TTC549 (cell line): ENCODE data around the gene MUTYH.

Source experiments
- FAIRE-seq: peaks from 2 replicates; lab custom pipeline; 2012; peaks lifted over from hg19 to GRCh38; lab: Jason Lieb, UNC

Gene MUTYH

DNA sequence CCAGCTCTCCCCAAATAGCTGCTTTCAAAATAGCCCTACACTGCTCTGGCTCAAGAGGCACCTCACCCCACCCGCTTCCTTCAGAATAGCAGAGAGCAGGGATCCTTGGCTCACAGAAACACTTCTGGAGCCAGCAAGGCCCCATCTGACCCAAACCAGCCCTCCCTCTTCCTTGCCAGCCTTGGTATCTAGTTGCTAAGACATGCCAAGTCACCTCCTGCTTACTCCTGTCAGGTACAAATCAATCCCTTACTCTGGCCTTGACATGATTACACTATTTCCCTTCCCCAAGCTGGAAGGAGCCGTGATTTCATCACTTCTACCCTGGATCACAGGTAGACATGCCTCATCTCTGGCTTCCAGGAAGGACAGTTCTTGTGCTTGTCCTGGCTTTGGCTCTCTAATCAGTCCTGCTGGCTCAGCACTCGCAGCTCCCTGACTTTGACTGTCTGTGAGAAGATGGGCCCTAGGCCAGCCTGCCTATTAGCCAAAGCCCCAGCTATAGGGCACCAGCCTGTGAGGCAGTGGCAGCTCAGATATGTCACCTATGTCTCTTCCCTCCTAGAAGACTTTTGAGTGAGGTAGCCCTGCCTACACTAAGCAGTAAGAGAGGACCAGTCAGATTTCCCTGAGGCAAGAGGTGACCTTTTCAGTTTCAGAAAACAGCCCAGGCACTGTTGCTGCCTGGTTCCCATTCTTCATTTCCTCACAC lies 8.9 kb upstream of the MUTYH start:
- FAIRE-seq, result no peak

DNA sequence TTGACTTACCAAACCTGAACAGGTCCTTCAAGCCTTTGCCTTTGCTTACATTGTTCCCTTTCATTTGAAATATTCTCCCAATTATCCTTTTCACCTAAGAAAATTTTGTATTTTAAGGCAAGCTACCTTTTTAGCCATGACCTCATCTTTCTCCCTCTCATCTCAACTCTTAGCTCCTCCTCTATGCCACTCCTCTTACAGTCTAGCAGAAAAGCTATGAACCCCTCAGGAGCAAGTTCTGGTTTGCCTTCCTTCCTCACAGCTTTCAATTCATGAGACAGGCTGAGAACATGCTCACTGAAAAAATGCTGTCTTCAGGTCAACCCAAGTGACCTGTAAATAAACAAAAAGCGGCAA lies 8.3 kb upstream of the MUTYH start:
- FAIRE-seq, result no peak

GRCh38 chr1:45348020-45348419 lies 7.8 kb upstream of the MUTYH start:
- no peak for FAIRE-seq

GRCh38 chr1:45346473-45346872 lies 6.2 kb upstream of the MUTYH start:
- no peak for FAIRE-seq

DNA sequence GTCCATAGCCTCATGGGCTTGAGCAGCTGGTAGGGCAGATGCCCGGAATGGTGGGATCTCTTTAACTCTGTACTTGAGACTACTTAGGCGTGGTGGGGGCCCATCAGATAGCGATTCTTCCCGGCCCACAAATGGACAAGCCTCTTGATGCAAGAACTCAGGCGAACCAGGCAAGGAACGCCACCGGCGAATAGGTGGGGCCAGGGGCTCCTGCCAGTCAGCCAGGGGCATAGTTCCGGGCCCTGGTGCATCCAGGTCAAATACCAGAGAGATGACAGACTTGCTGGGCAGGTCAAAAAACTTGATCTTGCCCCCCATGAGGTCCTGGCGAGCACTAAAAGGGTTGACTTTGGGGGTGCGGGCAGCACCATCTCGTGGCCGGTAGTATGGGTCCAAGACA lies 4.8 kb upstream of the MUTYH start:
- FAIRE-seq, result no peak

DNA sequence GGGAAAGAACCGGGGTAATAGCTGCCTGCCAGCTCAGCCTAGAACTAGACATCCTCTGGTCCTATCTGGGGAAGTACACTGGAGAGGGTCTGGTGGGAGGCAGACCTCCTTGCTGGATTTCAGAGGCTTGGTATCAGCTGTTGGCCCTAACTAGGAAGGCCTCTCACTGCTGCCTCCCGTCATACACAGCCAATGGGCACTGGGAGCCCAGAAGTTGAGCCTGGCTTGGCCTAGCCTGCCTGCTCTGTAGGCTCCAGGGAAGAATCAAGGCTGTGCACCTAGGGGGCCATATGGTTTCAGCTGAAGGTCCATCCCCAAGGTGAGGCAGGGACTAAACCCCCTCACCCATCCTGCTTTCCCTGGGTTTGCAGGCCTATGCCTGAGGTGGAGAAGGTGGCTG lies 4.3 kb upstream of the MUTYH start:
- no peak for FAIRE-seq

GRCh38 chr1:45340816-45341466 lies 701 bp upstream of the MUTYH start:
- no peak for FAIRE-seq

DNA sequence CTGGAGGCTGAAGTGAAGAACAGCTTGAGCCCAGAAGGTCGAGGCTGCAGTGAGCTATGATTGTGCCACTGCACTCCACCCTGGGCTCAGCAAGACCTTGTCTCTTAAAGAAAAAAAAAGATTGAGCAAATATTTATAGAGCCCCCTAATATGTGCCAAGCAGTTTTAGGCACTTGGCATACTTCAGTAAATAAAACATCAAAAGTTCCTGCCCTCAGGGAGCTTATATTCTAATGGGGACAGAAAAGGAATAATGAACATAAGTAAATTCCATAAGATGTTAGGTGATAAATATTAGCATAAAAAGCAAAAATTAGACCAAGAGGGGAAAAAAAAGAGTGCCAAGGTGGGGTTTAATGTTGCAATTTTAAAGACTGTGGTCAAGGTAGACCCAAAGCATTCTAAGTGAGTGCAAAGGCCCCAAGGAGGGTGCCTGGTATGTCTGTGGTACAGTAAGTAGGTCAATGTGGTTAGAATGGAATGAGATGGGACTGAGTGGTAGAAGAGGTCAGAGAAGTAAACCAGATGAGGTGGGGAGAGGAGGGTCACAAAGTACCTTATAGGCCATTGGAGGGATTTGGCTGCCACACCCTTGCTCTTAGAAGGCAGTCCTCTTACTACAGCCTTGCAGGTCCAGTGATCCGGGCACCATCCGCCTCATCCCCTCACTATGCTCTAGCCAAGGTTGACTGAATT lies 2.5 kb downstream of the MUTYH start:
- no peak for FAIRE-seq

- FAIRE-seq, result no peak
These were observed 4.3 kb downstream of the MUTYH start for GRCh38 chr1:45335855-45336324.

DNA sequence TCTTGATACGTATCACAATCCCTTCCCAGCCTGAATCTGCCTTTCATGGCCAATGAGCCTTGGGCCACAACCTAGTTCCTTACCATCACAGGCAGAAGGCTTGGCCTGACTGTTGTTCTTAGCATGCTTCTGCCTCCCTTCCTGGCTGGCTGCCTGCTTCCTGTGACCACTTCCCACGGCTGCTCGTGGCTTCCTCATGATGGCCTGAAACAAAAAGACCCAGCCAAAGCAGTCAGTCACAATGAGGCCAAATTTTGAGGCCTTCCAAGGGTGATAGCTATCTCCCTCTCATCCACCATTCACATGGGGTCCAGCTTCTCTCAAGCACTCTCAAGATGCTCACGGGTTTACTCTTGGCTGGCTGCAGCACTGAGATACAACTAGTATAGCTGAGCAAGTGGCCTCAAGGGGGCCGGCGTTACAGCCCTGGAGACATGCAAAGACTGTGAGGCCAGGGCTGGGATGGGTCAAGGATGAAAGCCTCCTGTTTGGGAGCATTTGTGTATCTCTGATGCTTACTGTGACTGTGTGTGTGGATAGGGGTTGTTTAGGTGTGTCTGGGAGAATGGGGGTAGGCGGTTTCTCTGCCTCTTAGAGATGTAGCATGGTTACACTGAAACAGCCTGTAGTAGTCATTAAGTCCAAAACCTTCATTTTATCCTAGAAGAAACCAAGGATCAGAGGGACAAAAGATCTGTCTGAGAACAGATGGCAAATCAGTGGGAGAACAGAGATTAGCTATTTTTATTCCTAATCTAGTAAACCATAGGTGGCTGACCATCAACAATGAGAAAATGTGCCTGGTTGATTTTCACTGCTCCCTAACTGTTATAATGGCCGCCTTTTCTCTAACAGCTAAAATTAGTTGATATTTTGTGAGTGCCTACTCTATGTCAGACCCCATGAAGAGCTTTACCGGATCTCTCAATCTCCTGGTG lies 5.7 kb downstream of the MUTYH start:
- FAIRE-seq, result no peak

- no peak for FAIRE-seq
These were observed 7.9 kb downstream of the MUTYH start for GRCh38 chr1:45332346-45332720.

- FAIRE-seq, result no peak
These were observed 8.5 kb downstream of the MUTYH start for GRCh38 chr1:45331436-45332345.

DNA sequence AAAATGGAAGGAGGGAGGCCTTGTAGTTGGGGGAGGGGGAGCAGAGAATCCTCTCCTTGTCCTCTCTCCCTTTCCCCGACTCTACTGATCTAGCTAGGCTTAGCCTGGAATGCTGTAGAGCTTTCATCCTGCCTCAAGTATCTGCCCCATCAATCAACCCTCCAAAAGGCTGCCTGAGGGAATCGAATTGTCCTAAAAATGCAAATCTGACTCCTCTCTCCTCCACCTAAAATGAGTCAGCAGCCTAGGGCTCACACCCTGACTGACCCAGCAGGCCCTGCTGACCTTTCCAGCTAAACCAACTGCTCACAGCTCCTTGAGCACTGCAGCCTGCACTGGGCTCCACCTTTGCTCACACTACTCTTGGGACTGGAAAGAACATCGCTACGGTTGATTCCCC lies 10.8 kb downstream of the MUTYH start:
- no peak for FAIRE-seq

DNA sequence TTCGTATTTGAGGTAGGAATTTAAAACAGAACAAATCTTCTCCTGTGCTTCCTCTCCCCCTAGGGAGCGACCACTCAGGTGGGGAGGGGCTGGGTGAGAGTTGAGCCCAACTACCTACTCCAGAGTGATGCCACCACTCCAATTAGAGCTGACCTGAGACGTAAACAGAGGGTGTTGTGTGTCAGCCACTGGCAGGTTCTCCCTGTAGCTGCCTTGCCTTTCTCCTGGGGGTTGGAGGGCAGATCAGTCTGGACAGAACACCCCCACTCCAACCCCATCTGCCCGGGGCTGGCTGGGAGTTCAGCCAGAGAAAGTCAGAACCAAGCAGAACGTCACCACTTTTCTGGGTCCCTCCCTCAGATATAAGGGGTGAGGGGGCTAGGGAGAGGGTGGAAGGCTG lies 11.6 kb downstream of the MUTYH start:
- FAIRE-seq, result no peak

DNA sequence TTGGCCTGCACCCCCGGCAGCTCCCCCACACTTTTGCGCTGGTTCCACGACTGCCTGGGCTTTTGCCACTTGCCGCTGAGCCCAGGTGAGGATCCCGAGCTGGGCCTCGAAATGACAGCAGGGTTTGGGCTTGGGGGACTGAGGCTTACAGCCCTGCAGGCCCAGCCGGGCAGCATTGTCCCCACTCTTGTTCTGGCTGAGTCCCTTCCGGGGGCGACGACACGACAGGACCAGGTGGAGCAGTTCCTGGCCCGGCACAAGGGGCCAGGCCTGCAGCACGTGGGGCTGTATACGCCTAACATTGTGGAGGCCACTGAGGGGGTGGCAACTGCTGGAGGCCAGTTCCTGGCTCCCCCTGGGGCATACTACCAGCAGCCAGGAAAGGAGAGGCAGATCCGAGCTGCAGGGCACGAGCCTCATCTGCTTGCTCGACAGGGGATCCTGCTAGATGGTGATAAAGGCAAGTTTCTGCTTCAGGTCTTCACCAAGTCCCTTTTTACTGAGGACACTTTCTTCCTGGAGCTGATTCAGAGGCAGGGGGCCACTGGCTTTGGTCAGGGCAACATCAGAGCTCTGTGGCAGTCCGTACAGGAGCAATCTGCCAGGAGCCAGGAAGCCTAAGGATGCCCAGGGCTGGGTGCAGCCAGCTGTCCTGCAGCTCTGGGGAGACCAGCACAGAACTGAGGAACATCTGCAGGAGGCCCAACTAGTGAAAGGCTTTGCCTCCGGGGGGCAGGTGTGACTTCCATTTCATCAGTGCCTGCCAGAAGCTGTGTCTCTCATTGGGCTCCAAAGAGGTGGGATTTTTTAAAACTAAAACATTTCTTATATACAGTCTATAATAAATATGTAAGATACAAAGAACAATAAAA lies 12.4 kb downstream of the MUTYH start:
- no peak for FAIRE-seq

DNA sequence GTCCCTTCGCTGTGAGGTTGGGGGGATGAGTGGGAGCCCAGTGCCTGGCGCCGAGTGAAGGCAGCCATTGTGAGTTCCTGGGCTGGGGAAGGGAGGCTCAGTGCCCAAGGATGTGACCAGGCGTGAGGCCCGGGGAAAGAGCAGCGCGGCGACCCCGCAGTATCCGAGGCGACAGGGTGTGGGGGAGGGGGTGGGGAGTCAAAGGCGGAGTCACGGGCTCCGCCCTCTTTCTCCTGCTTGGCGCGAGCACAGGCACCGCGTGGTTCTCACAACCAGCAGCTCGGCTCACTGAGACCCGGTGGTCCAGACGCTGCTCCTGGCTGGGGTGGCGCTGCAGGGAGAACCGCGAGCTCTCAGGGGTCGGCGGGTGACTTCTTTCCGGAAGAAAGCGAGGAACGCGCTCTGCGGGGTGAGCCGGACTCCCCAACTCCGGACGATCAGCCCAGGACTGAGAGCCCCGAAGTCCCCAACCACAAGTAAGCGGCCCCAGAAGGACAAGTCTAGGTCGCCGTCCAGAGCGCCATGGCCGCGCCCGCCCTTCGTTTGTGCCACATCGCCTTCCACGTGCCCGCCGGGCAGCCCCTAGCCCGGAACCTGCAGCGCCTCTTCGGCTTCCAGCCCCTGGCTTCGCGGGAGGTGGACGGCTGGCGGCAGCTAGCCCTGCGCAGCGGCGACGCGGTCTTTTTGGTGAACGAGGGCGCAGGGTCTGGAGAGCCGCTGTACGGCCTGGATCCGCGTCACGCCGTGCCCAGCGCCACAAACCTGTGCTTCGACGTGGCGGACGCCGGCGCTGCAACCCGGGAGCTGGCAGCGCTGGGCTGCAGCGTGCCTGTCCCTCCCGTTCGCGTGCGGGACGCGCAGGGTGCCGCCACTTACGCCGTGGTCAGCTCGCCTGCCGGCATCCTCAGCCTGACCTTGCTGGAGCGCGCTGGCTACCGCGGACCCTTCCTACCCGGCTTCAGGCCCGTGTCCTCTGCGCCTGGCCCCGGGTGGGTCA lies 13.3 kb downstream of the MUTYH start, which contains the start of gene HPDL:
Gene HPDL, plus strand, starts transcription at position 269 of the 997 bp plus-strand sequence. Its CDS starts 254 bp downstream, at position 523.
- FAIRE-seq, result no peak

- FAIRE-seq, result no peak
These were observed 14.3 kb downstream of the MUTYH start for GRCh38 chr1:45325851-45326506.

- no peak for FAIRE-seq
These were observed 17.7 kb downstream of the MUTYH start for GRCh38 chr1:45322486-45323040.
